ENCODE data around the gene INO80B. TPM values are rescaled to one million over a fixed set of nuclear protein-coding genes. Genes with fewer than 3 reads are reported as not detected.
A peak's percentile ranks its signal among the peaks of the same experiment; 100 is the strongest.

Gene INO80B
- total RNA-seq, 1 experiment from 2014 or later: 26.5 TPM

GRCh38 chr2:74461187-74462053 is 6.5 kb downstream of the INO80B start:
- H3K4me3 ChIP-seq (ENCODE audit: low read depth in 2 of 2, low read length in 2 of 2): no peak overlapping the region
- BruUV-seq (replicated peaks): no TSS peak
- peaks cover 2% of the 10 kb centered on the region; the same call in 1 of the 2 replicates for H3K36me3 ChIP-seq (ENCODE audit: control insufficient read depth, insufficient read depth, low read length)
- H3K4me1 ChIP-seq (ENCODE audit: control insufficient read depth, insufficient read depth, low read length): peaks cover 13% of the 10 kb centered on the region
- POLR2A ChIA-PET: no interaction called here
- no peaks in the 10 kb centered on the region for H3K27me3 ChIP-seq (ENCODE audit: control insufficient read depth, insufficient read depth, low read length)
- H3K9me3 ChIP-seq (ENCODE audit: control insufficient read depth, insufficient read depth, low read depth, low read length): no peaks in the 10 kb centered on the region
- H3K27ac ChIP-seq (ENCODE audit: low read length): no peak overlapping the region
- in situ Hi-C loops (cut with HindIII; ENCODE audit: low pct_unique_long_range_greater_than_20kb, low sequenced_read_pairs): no loop called here
- CTCF ChIA-PET: interaction anchor here (0.5 kb wide), 1 partner anchor 255 kb away, joined by 4 read pairs; no protein-coding TSS in a partner anchor
- TF ChIP-seq SIN3A (IDR thresholded peaks at IDR 0.05; ENCODE audit: borderline replicate concordance, insufficient read depth, low read depth, low read length) (no peak), TCF7L2 (IDR thresholded peaks at IDR 0.05; ENCODE audit: low read depth, low read length) (no peak), CTCF (IDR thresholded peaks at IDR 0.05) (peak; percentile 65; the same call in 1 of the 2 replicates), REST (IDR thresholded peaks at IDR 0.05; ENCODE audit: insufficient read depth in 1 of 2, low read depth in 2 of 2, low read length in 1 of 2) (no peak)
- DNase-seq (ENCODE audit: low read depth, low spot score) (no peak), ATAC-seq (no peak)
- intact Hi-C loops (cut with micrococcal nuclease; ENCODE audit: unreplicated experiment): no loop called here

GRCh38 chr2:74462054-74462785 is 7.3 kb downstream of the INO80B start:
- CTCF ChIA-PET: interaction anchor here (0.5 kb wide), 1 partner anchor 254 kb away, joined by 4 read pairs; no protein-coding TSS in a partner anchor
- POLR2A ChIA-PET: no interaction called here
- H3K4me1 ChIP-seq (ENCODE audit: control insufficient read depth, insufficient read depth, low read length): peaks cover 8% of the 10 kb centered on the region
- no peak overlapping the region for H3K27ac ChIP-seq (ENCODE audit: low read length)
- ATAC-seq (no peak), DNase-seq (ENCODE audit: low read depth, low spot score) (no peak)
- no peaks in the 10 kb centered on the region for H3K9me3 ChIP-seq (ENCODE audit: control insufficient read depth, insufficient read depth, low read depth, low read length)
- in situ Hi-C loops (cut with HindIII; ENCODE audit: low pct_unique_long_range_greater_than_20kb, low sequenced_read_pairs): no loop called here
- no peak for TF ChIP-seq REST (IDR thresholded peaks at IDR 0.05; ENCODE audit: insufficient read depth in 1 of 2, low read depth in 2 of 2, low read length in 1 of 2)
- no peak for TF ChIP-seq CTCF (IDR thresholded peaks at IDR 0.05)
- TF ChIP-seq SIN3A (IDR thresholded peaks at IDR 0.05; ENCODE audit: borderline replicate concordance, insufficient read depth, low read depth, low read length): no peak
- no peak for TF ChIP-seq POLR2AphosphoS5 (IDR thresholded peaks at IDR 0.05; ENCODE audit: low read depth, low read length)
- no peak for TF ChIP-seq TCF7L2 (IDR thresholded peaks at IDR 0.05; ENCODE audit: low read depth, low read length)
- no peaks in the 10 kb centered on the region for H3K27me3 ChIP-seq (ENCODE audit: control insufficient read depth, insufficient read depth, low read length)
- no peak overlapping the region for H3K4me3 ChIP-seq (ENCODE audit: low read depth in 2 of 2, low read length in 2 of 2)
- peaks cover 2% of the 10 kb centered on the region; the same call in 1 of the 2 replicates for H3K36me3 ChIP-seq (ENCODE audit: control insufficient read depth, insufficient read depth, low read length)
- no TSS peak for BruUV-seq (replicated peaks)
- intact Hi-C loops (cut with micrococcal nuclease; ENCODE audit: unreplicated experiment): no loop called here
